ENCODE measurements around the gene GMDS.
A peak's percentile ranks its signal among the peaks of the same experiment; 100 is the strongest.

The GMDS gene

DNA sequence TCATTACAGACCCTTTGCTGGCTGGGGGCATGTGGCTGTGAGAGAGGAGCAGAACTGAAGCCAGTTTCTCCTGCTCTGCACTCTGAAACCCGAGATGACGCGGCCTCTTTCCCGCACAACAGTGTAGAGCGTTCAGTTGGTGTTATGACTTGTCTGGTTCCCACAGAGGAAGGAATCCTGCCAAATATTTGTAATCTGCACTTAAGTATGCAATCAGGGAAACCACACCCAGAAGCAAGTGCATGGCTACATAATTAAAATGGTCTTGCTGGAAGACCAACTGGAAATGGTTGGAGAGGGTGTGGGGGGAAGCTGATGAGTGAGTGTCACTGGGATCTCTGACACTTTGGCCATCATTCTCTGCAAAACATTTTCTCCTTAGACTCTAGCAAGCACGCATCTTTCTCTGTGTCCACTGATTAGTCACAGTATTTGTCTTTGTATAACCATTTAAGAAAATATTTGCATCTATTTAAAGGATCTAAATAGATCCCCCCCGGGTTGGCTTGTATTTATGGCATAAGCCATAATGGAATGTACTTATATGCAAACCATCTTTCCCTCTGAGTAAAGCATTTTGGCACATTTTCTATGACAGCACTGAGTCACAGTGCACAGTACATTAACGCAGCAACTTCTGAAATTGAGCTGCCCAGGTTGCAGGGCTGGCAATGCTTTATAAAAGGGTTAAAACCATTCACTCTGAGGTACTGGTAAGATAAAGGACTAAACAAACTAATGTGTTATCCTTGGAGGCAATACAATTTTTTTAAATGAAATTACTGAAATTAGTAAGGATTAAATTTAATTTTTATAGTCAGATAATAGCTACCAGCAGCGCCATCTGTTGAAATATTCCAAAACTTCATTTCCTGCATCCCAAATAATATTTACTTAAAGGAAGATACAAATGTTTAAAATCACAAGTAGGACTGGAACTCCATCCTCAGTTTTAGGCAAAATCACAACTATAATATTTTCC, 559.0 kb downstream of the GMDS start:
- Histone ChIP-seq H3K4me2 (ENCODE audit: low read depth, low read length, poor library complexity, severe bottlenecking) (no peak overlapping the region), H3K9me3 (ENCODE audit: insufficient read depth, low read depth, low read length) (no peaks in the 10 kb centered on the region), H3K9me2 (replicated peaks; ENCODE audit: low read depth, low read length) (no peaks in the 10 kb centered on the region), H3K79me2 (ENCODE audit: insufficient read depth, low read length) (no peaks in the 10 kb centered on the region), H4K20me1 (ENCODE audit: insufficient read depth, low read length, poor library complexity, severe bottlenecking) (no peaks in the 10 kb centered on the region), H2AFZ (ENCODE audit: low read length) (no peak overlapping the region), H3F3A (ENCODE audit: low read depth) (no peaks in the 10 kb centered on the region), H3K27me3 (ENCODE audit: insufficient read depth, low read length, poor library complexity, severe bottlenecking) (no peaks in the 10 kb centered on the region), H3K36me3 (ENCODE audit: insufficient read depth, low read length) (no peaks in the 10 kb centered on the region), H3K9ac (ENCODE audit: low read depth, low read length, poor library complexity, severe bottlenecking) (no peak overlapping the region), H3K4me3 (ENCODE audit: low read length, poor library complexity, severe bottlenecking) (no peak overlapping the region), H3K4me1 (ENCODE audit: insufficient read depth, low read length, poor library complexity, severe bottlenecking) (peaks cover 5% of the 10 kb centered on the region)
- TF ChIP-seq CTCF (conservative IDR thresholded peaks at IDR 0.05; ENCODE audit: low read length) (peak; percentile 50; the same call in 1 of the 2 replicates), EZH2phosphoT487 (IDR thresholded peaks at IDR 0.05; ENCODE audit: borderline replicate concordance) (no peak)

DNA sequence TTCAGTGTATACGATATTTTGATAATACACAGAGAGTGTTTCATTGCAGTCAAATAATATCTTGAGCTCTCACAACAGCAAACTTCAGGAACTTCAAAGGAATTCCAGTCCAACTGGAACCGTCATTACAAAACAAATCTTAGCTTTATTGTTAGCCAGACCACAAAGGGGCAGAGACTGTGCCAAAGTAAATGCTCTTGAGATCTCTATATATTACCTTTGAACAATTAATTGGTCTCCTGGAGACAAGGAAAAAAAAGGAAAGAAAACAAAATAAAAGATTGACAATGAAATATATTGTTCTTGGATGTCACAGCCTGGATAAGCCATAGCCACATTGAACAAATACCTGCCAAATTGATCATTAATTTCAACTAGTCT, 565.7 kb downstream of the GMDS start:
- no peak overlapping the region for H3K4me2 ChIP-seq (ENCODE audit: low read depth, low read length, poor library complexity, severe bottlenecking)
- TF ChIP-seq EZH2phosphoT487 (IDR thresholded peaks at IDR 0.05; ENCODE audit: borderline replicate concordance): no peak
- TF ChIP-seq CTCF (conservative IDR thresholded peaks at IDR 0.05; ENCODE audit: low read length): no peak
- no peak overlapping the region for H3K4me3 ChIP-seq (ENCODE audit: low read length, poor library complexity, severe bottlenecking)

DNA sequence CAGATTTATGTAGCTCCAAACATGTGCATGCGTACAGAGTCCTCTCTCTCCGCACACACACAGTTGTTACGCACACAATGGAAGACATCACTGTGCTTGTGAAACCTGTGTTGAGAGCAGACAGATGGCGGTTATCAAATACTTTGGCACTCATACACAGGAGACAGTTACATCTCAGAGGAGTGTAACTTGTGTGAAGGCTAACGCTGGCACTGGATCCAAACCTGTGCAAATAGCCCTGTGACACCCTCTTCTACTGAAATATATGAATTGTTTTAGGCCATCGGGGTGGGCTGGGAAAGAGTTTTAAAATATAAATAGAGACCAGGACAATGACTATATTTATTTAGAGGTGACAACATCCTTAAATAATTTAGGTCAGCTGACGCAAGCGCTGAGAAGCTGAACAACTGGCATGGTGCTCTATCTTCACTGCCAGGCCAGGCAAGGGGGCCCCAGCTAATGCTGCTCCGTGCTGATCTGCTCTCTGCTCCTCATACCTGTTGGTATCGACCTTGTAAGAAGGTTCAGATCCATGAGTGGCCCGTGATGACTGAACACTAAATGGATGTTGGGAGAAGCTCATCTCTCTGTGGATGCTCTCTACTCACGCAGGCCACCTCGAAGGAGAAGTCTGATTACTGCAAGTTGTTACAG, 566.2 kb downstream of the GMDS start:
- H3K9me3 ChIP-seq (ENCODE audit: insufficient read depth, low read depth, low read length): no peaks in the 10 kb centered on the region
- H3F3A ChIP-seq (ENCODE audit: low read depth): no peaks in the 10 kb centered on the region
- no peaks in the 10 kb centered on the region for H4K20me1 ChIP-seq (ENCODE audit: insufficient read depth, low read length, poor library complexity, severe bottlenecking)
- no peaks in the 10 kb centered on the region for H3K79me2 ChIP-seq (ENCODE audit: insufficient read depth, low read length)
- H3K36me3 ChIP-seq (ENCODE audit: insufficient read depth, low read length): no peaks in the 10 kb centered on the region
- TF ChIP-seq EZH2phosphoT487 (IDR thresholded peaks at IDR 0.05; ENCODE audit: borderline replicate concordance): no peak
- no peak for TF ChIP-seq CTCF (conservative IDR thresholded peaks at IDR 0.05; ENCODE audit: low read length)
- no peak overlapping the region for H3K4me2 ChIP-seq (ENCODE audit: low read depth, low read length, poor library complexity, severe bottlenecking)
- H3K27me3 ChIP-seq (ENCODE audit: insufficient read depth, low read length, poor library complexity, severe bottlenecking): no peaks in the 10 kb centered on the region
- no peak overlapping the region for H3K4me3 ChIP-seq (ENCODE audit: low read length, poor library complexity, severe bottlenecking)
- H3K4me1 ChIP-seq (ENCODE audit: insufficient read depth, low read length, poor library complexity, severe bottlenecking): peaks cover 14% of the 10 kb centered on the region
- no peak overlapping the region for H3K9ac ChIP-seq (ENCODE audit: low read depth, low read length, poor library complexity, severe bottlenecking)
- no peaks in the 10 kb centered on the region for H3K9me2 ChIP-seq (replicated peaks; ENCODE audit: low read depth, low read length)
- H2AFZ ChIP-seq (ENCODE audit: low read length): no peak overlapping the region

More for the DNA sequence above, 565.7 kb downstream of the GMDS start:
- Histone ChIP-seq H3F3A (ENCODE audit: low read depth) (no peaks in the 10 kb centered on the region), H4K20me1 (ENCODE audit: insufficient read depth, low read length, poor library complexity, severe bottlenecking) (no peaks in the 10 kb centered on the region), H3K79me2 (ENCODE audit: insufficient read depth, low read length) (no peaks in the 10 kb centered on the region), H3K27me3 (ENCODE audit: insufficient read depth, low read length, poor library complexity, severe bottlenecking) (no peaks in the 10 kb centered on the region), H3K9me3 (ENCODE audit: insufficient read depth, low read depth, low read length) (no peaks in the 10 kb centered on the region), H3K9me2 (replicated peaks; ENCODE audit: low read depth, low read length) (no peaks in the 10 kb centered on the region), H3K9ac (ENCODE audit: low read depth, low read length, poor library complexity, severe bottlenecking) (no peak overlapping the region), H3K36me3 (ENCODE audit: insufficient read depth, low read length) (no peaks in the 10 kb centered on the region), H2AFZ (ENCODE audit: low read length) (no peak overlapping the region), H3K4me1 (ENCODE audit: insufficient read depth, low read length, poor library complexity, severe bottlenecking) (peaks cover 14% of the 10 kb centered on the region)

Data from Loucy (cell line).